ENCODE data around the gene GLYATL1. TPM values are rescaled to one million over a fixed set of nuclear protein-coding genes. Genes with fewer than 3 reads are reported as not detected.

Gene GLYATL1, protein sequence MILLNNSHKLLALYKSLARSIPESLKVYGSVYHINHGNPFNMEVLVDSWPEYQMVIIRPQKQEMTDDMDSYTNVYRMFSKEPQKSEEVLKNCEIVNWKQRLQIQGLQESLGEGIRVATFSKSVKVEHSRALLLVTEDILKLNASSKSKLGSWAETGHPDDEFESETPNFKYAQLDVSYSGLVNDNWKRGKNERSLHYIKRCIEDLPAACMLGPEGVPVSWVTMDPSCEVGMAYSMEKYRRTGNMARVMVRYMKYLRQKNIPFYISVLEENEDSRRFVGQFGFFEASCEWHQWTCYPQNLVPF
- 0.26 TPM in 1 of 2 replicates, not detected in the other for total RNA-seq

DNA sequence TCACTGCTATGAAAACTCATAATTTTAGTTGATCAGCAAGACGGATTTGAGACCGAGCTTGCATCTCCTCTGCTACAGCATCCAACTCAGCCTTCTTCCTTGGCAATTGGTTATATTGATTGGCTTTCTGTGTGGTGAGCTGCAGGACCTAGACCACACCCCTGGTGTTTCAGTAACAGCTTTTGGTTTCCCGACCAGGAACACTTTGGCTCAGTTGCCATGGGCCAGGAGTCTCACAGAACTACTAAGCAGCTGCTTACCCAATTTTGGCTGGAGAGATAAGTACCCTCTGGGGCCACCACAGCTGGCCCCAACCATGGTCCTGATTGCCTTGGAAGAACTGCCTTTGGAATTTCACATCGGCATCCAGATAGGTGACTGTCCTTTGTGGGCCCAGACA is at the start of gene GLYATL1:
Gene GLYATL1, plus strand, starts transcription at position 212 of the 400 bp plus-strand sequence. CDS start 7,600 bp downstream, outside the sequence.

Other genes with a start within 250 kb of the GLYATL1 start
- 0.13 TPM in 1 of 2 replicates, not detected in the other for gene GLYAT, start 207.5 kb upstream of the GLYATL1 start, total RNA-seq
- gene GLYATL2, start 94.8 kb upstream of the GLYATL1 start, total RNA-seq = 0.88 and 1.4 TPM in 2 replicates
- gene GLYATL1B, start 146.8 kb downstream of the GLYATL1 start, total RNA-seq = not detected in 2 replicates
- gene FAM111B, start 167.7 kb downstream of the GLYATL1 start, total RNA-seq = 5.6 and 7.7 TPM in 2 replicates
- 17.6 and 19.2 TPM in 2 replicates for gene FAM111A, start 203.4 kb downstream of the GLYATL1 start, total RNA-seq
- gene DTX4, start 232.6 kb downstream of the GLYATL1 start, total RNA-seq = 2.3 and 5.7 TPM in 2 replicates

All from epithelial cell of alveolus of lung (primary cell).